HT1080 (cell line): ENCODE measurements around the gene TENM4. TPM values are rescaled to one million over a fixed set of nuclear protein-coding genes. Genes with fewer than 3 reads are reported as not detected.

Experiments
- DNase-seq: peaks from one replicate; pipeline ENCODE4 v3.0.0-alpha.2; 2015; ENCODE audit warnings: low read depth
- total RNA-seq: library from RNA; depleted of rRNA; stranded (reverse); fragments of >200 nt; shearing (Covaris generic); gene quantifications from 2 replicates; pipeline ENCODE4 v1.2.3, GENCODE V29; 2014

TENM4 gene
- total RNA-seq, 1 experiment from 2014 or later, result 33.5 TPM

DNA sequence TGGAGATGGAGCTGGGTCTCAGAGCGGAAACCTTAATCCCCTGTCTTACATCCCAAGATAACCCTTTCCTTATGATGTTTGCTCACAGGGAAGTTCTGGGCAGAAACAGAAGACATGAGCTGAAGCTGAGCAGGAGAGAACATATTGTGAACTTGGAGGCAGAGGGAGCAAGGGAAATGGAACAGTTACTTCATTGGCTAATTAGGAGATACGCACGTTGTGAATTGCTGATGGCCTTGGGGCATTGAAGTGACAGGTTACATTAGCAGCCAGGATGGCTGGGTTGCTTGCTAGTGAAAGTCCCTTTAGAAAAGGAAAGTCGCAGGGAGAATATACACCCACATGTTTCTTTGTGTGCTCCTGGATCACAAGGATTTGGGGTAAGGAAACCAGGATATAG is 48.7 kb downstream of the TENM4 start:
- DNase-seq, result no peak

GRCh38 chr11:79390923-79391322 is 49.9 kb downstream of the TENM4 start:
- no peak for DNase-seq

DNA sequence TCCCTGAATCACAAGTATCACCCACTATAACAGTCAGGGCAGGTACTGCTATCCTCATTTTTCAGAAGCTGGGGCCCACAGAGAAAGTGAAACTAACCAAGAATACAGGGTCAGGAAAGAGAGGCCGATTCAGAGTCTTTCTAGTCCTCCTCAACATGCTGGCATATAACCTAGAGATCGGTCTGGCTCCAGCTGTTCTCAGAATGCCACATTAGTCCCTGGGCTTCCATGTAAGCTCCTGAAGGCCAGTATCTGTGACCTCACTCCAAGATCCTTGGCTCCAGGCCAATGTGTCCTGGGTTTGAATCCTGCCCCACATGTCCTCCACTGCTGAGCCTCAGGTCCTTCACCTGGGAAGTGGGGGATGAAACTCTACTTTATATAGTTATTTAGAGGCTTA is 50.4 kb downstream of the TENM4 start:
- no peak for DNase-seq

GRCh38 chr11:79388201-79388600 is 52.6 kb downstream of the TENM4 start:
- DNase-seq, result no peak

GRCh38 chr11:79383874-79384273 is 57.0 kb downstream of the TENM4 start:
- DNase-seq, result no peak

DNA sequence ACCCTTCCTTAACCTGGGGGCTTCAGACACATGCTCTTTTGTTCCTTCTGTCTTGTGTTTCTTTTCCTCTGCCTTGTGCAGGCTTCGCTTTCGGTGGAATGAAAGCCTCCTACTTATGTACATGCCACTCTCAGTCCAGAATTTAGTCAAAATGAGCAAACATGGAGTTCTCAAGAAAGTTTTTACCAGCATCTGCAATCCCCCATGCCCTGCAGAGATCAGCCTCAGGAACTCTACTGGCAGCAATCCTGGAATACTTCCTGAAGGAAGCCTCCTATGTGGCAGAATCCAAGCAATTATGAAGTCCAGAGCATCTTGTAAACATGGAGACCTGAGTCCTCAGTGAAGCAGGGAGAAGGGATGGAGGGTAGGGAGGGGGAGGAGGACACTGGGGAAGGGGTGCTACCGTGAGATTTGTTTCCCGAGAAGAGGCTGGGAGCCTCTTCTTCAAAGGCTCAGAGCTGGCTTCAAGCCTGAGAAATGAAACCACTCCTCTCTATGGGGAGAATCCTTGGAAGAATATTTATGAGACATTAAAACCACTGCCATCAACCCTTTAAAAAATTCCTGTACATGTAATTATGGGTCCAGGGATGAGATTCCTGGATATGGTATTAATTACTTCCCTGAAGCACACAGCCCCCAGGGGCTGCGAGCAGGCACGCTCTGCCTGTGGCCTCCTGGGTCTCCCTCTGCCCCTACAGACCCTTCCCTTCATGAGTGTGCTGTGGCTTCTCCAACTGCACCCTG is 58.4 kb downstream of the TENM4 start:
- no peak for DNase-seq

DNA sequence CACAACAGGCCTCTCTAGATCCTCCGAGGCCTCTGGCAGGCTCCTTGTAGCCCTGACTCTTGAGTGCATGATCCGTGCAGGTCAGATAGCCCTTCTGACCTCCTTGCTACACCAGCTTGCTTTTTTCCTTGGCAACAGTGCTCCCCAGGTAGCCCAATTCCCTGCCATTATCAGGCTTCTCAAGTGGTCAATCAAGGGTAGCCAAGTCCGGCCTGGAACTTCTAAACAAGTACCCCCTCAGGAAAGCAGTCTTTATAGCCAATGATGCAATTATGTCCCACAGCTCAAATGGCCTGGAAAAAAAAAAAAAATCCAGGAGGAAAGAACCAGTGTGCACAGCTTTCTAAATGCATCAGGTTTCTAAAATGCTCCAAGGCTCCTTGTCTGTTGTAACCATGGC is 59.8 kb downstream of the TENM4 start:
- no peak for DNase-seq

- no peak for DNase-seq
These were observed 63.4 kb downstream of the TENM4 start for GRCh38 chr11:79377406-79377805.

DNA sequence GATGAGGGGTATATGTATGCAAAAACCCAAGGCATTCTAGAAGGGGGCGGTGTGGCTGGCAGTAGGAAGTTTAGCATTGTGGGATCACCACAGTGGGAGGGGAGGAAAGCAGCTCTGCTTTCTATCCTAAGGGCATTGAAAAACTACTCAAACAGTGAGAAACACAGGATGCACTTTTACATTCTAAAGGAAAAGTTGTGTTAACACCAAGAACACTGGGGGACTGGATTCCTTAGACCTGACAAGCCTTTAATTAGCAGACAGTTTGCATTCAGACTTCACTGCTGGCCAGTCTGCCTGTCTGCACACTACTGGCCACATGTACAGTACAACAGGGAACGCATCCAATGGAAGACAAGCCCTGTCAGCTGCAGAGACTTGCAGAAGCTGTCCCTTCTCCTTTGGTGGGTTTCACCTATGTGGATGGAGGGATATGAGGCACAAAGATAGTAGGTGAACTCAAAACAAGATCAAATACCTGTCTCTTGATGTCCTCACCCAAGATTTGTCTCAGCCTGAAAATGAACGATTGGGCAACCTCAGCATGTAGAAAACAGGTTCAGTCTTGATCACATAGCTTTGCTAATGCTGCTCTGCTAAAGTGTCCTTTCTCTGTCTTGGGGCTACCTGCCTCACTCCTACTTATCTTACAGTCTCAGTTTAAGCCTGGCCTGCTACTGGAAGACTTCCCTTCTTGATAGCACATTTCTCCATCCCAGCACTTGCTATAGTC is 64.8 kb downstream of the TENM4 start:
- no peak for DNase-seq

DNA sequence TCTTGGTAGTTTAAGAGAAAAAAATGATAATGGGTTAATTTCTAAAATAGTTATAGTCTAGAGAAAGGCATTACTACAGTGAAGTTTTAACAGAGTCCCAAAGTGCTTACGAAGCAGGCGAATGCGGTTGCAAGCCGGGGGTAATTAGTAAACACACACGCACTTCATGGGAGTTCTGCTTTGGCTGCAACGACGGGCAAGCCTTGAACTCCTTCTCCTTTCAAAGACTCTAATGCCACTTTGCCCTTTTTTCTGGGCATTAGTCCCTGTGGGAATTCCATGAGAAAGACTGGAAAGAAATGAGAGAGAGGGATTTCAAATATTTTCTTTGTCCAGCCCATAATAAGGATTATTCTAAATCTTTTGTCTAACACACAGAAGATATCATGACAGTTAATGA is 66.1 kb downstream of the TENM4 start:
- no peak for DNase-seq

DNA sequence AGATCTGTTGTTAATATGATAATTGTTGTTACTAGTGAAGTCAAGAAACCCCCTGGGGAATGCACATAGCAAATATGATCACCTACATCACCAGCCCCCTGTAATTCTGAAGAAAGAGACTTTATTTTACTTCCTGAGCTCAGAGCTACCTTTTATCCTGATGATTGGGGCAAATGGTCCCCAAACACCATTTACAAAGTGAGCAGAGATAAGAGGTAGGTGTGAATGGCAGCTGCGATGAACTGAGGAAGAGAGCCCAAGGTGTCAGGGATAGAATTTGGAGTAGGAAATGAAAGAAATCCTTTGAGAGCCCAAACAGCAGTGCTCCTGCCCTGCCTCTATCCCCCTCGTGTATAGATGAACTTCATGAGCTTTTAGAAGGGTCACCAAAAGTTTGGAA is 69.1 kb downstream of the TENM4 start:
- DNase-seq, result no peak

- DNase-seq, result peak; percentile 65
These were observed 69.7 kb downstream of the TENM4 start for GRCh38 chr11:79371152-79371551.

- DNase-seq, result no peak
These were observed 71.8 kb downstream of the TENM4 start for GRCh38 chr11:79369055-79369454.

- DNase-seq, result no peak
These were observed 73.0 kb downstream of the TENM4 start for GRCh38 chr11:79367844-79368243.

GRCh38 chr11:79366218-79366617 is 74.6 kb downstream of the TENM4 start:
- peak; percentile 35 for DNase-seq

DNA sequence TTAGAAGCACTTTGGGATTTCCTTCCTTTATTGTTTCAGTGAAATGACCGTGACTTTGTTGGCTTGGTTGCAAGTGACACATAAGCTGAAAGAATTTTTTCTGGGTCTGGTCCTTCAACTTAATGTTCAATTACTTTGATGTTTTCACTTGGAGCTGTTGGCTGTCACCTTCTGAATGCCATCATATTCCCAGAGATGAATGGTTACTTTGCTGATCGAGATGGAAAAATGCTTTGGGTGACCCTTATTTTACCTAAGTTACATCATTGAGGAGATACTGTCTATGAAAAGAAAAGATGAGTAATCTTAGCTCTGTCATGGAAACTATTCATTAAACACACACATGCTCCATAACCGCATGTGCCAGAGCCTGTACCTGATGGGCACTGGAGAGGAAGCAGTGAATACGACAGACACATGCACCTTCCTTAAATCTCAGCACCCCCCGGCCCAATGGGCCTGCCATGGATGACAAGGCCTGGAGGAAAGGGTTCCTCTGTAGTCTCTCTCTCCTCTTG is 76.9 kb downstream of the TENM4 start:
- DNase-seq, result peak; percentile 27

DNA sequence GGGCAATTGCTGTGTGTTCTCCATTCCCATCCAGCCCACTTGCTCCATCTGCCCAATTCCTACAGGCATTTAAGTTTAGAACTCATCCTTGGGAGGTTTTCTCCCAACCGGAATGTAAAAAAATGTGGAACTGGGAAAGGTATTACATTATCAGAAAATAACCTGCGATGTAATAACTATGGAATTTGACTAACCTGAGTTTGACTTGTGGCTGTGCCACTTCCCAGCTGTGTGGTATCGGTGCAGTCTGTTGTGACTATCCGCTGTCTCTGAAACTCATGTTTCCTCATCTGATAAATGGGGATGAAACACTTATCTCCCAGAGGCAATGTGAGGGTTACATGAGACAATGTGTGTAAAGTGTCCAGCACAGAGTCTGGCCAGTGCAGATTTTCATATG is 77.6 kb downstream of the TENM4 start:
- no peak for DNase-seq

DNA sequence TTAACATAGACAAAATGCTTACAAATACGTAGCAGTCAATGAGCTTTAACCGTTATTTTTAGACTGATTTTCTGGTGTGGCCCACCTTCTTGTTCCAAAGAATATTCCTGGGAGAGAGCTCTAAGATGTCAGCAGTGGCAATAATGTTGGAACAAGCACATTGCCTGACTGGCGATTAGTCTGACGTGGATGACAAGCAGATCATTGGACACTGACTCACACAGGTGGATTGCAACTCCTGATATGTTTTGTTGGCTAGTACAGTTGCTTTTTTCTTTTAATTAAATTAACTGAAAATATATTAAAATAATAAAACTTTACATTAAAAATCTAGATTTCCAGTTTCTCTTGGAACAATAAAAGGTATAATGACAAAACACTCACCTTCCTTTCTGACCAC is 78.0 kb downstream of the TENM4 start:
- DNase-seq, result no peak

GRCh38 chr11:79362206-79362757 is 78.5 kb downstream of the TENM4 start:
- DNase-seq, result no peak

GRCh38 chr11:79358258-79358657 is 82.6 kb downstream of the TENM4 start:
- no peak for DNase-seq

DNA sequence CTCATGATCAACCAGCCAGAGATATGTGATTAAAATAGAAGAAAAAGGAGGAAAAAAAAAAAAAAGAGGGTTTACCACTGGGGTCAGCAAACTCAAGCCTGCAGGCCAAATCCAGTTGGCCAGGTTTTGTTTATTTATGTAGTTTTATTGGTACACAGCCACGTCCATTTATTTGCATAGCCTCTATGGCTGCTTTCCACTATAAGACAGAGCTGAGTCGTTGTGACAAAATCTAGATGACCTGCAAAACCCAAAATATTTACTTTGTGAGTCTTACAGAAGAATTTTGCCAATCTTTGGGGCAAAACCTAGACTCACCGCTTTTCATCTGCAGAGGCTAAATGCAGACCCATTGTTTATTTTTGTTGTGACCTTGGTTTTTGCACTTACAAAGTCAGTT is 87.1 kb downstream of the TENM4 start:
- peak; percentile 12 for DNase-seq

DNA sequence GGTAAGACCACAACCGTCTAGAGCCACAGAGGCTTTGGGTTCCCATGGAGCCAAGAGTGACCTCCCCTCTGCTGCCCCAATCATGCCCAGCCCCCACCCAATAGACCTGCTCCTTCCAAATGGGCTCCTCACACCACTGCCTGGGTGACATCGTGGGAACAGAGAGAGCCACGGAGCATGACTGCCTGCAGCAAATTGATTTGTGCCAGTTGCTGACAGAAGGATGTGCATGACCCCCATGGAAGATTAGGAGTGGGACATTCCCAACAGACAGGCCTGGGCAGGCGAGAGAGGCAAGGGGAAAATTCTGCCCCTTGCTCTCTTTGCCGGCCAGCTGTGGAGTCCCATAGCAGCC is 88.5 kb downstream of the TENM4 start:
- no peak for DNase-seq
